Activated CD4-positive, alpha-beta memory T cell treated with anti-CD3 and anti-CD28 coated beads, Interleukin-2, amount 10 ng/mL, durations not matched to agents 7 days and 5 days (primary cell): ENCODE data around the gene APC. TPM values are rescaled to one million over a fixed set of nuclear protein-coding genes. Genes with fewer than 3 reads are reported as not detected.

Source experiments
- CTCF ChIA-PET: fragments of 350-600 bp; sonication (Branson Sonifier 250); formaldehyde crosslinking; loops from one replicate; lab custom pipeline; 2021; ENCODE audit warnings: antibody characterized with exemption, inconsistent platforms; lab: Charles Lee
- POLR2A ChIA-PET: fragments of 350-600 bp; sonication (Branson Sonifier 250); formaldehyde crosslinking; loops from one replicate; lab custom pipeline; 2021; ENCODE audit warnings: antibody characterized with exemption; lab: Charles Lee
- DNase-seq: peaks from one replicate; pipeline ENCODE4 v3.0.0-alpha.2; 2020
- H3K27ac Mint-ChIP-seq: one replicate; pipeline ENCODE4 v1.8.0; 2021; ENCODE audit warnings: mild to moderate bottlenecking, mixed read lengths
- H3K27me3 Mint-ChIP-seq: one replicate; pipeline ENCODE4 v1.8.0; 2021; ENCODE audit warnings: mixed read lengths
- H3K36me3 Mint-ChIP-seq: one replicate; pipeline ENCODE4 v1.8.0; 2021; ENCODE audit warnings: low read depth, mixed read lengths
- H3K4me1 Mint-ChIP-seq: one replicate; pipeline ENCODE4 v1.8.0; 2021; ENCODE audit warnings: mixed read lengths
- H3K4me3 Mint-ChIP-seq: one replicate; pipeline ENCODE4 v1.8.0; 2021; ENCODE audit warnings: mild to moderate bottlenecking, mixed read lengths
- H3K9me3 Mint-ChIP-seq: one replicate; pipeline ENCODE4 v1.8.0; 2021; ENCODE audit warnings: mixed read lengths
- total RNA-seq, 2 experiments: library from RNA; stranded (reverse); gene quantifications; one replicate each; pipeline ENCODE4 v1.2.3, GENCODE V29; 2021

Gene APC
- 10 to 100 TPM; 21.7 to 21.9 TPM for total RNA-seq

- Mint-ChIP-seq H3K27me3 (no peaks in the 10 kb centered on the region), H3K27ac (peak within 1 kb of the TSS; percentile 58), H3K36me3 (peaks cover 5% of the 10 kb centered on the region), H3K9me3 (no peaks in the 10 kb centered on the region), H3K4me1 (peaks cover 12% of the 10 kb centered on the region), H3K4me3 (peak within 1 kb of the TSS; percentile 87)
- DNase-seq: peak; percentile 84
- POLR2A ChIA-PET: interaction anchor here (1.7 to 1.9 kb wide), 2 partner anchors 30 to 123 kb away, joined by 5 to 7 read pairs; partner anchors contain the start of gene SRP19
- CTCF ChIA-PET: interaction anchor here (0.8 to 2.0 kb wide), 6 partner anchors 13 to 358 kb away, joined by 3 to 7 read pairs (median 4); no protein-coding TSS in a partner anchor
These were observed at the start of gene APC for GRCh38 chr5:112737463-112738190. Gene APC (plus strand): TSS chr5:112737885. CDS start chr5:112754891, 17,006 bp downstream.

GRCh38 chr5:112689155-112689909, 48.4 kb upstream of the APC start:
- peaks cover 47% of the 10 kb centered on the region for H3K27me3 Mint-ChIP-seq

GRCh38 chr5:112690605-112691338, 46.9 kb upstream of the APC start:
- peaks cover 8% of the 10 kb centered on the region for H3K4me1 Mint-ChIP-seq
- DNase-seq: no peak
- H3K9me3 Mint-ChIP-seq: no peaks in the 10 kb centered on the region
- H3K36me3 Mint-ChIP-seq: no peaks in the 10 kb centered on the region
- no peak overlapping the region for H3K4me3 Mint-ChIP-seq
- ChIA-PET CTCF (interaction anchor here (5.1 kb wide), 1 partner anchor 68 kb away, joined by 43 read pairs; no protein-coding TSS in a partner anchor), POLR2A (no interaction called here)
- H3K27me3 Mint-ChIP-seq: peaks cover 48% of the 10 kb centered on the region
- H3K27ac Mint-ChIP-seq: no peak overlapping the region

More at GRCh38 chr5:112689155-112689909, 48.4 kb upstream of the APC start:
- H3K36me3 Mint-ChIP-seq: no peaks in the 10 kb centered on the region
- no peak for DNase-seq
- H3K4me3 Mint-ChIP-seq: no peak overlapping the region
- no peaks in the 10 kb centered on the region for H3K9me3 Mint-ChIP-seq
- H3K4me1 Mint-ChIP-seq: peaks cover 7% of the 10 kb centered on the region
- CTCF ChIA-PET: interaction anchor here (1.2 to 1.3 kb wide), 2 partner anchors 68 to 159 kb away, joined by 3 to 5 read pairs; no protein-coding TSS in a partner anchor
- POLR2A ChIA-PET: no interaction called here
- H3K27ac Mint-ChIP-seq: no peak overlapping the region

- CTCF ChIA-PET: interaction anchor here (0.8 to 5.1 kb wide), 6 partner anchors 7 to 288 kb away, joined by 3 to 43 read pairs (median 3); no protein-coding TSS in a partner anchor
- H3K4me1 Mint-ChIP-seq: peaks cover 8% of the 10 kb centered on the region
- H3K27ac Mint-ChIP-seq: no peak overlapping the region
- peaks cover 48% of the 10 kb centered on the region for H3K27me3 Mint-ChIP-seq
- no peaks in the 10 kb centered on the region for H3K36me3 Mint-ChIP-seq
- H3K4me3 Mint-ChIP-seq: no peak overlapping the region
- no peak for DNase-seq
- H3K9me3 Mint-ChIP-seq: no peaks in the 10 kb centered on the region
- POLR2A ChIA-PET: no interaction called here
These were observed 46.4 kb upstream of the APC start for GRCh38 chr5:112691339-112691680.

- ChIA-PET POLR2A (no interaction called here), CTCF (interaction anchor here (0.7 to 5.1 kb wide), 8 partner anchors 8 to 287 kb away, joined by 3 to 43 read pairs (median 4); partner anchors contain the start of gene DCP2)
- no peaks in the 10 kb centered on the region for H3K9me3 Mint-ChIP-seq
- no peaks in the 10 kb centered on the region for H3K36me3 Mint-ChIP-seq
- no peak overlapping the region for H3K27ac Mint-ChIP-seq
- peaks cover 8% of the 10 kb centered on the region for H3K4me1 Mint-ChIP-seq
- peak; percentile 27 for DNase-seq
- H3K27me3 Mint-ChIP-seq: peaks cover 48% of the 10 kb centered on the region
- no peak overlapping the region for H3K4me3 Mint-ChIP-seq
These were observed 45.9 kb upstream of the APC start for GRCh38 chr5:112691758-112692157.

GRCh38 chr5:112692472-112692871, 45.2 kb upstream of the APC start:
- Mint-ChIP-seq H3K27ac (no peak overlapping the region), H3K27me3 (peaks cover 50% of the 10 kb centered on the region), H3K36me3 (no peaks in the 10 kb centered on the region), H3K4me1 (peaks cover 8% of the 10 kb centered on the region), H3K9me3 (no peaks in the 10 kb centered on the region), H3K4me3 (no peak overlapping the region)
- ChIA-PET POLR2A (interaction anchor here (1.0 kb wide), 1 partner anchor 15 kb away, joined by 3 read pairs; no protein-coding TSS in a partner anchor), CTCF (interaction anchor here (0.6 to 5.1 kb wide), 5 partner anchors 9 to 266 kb away, joined by 3 to 43 read pairs (median 4); no protein-coding TSS in a partner anchor)
- DNase-seq: no peak

GRCh38 chr5:112693301-112693700, 44.4 kb upstream of the APC start:
- ChIA-PET CTCF (interaction anchor here (0.6 to 5.1 kb wide), 2 partner anchors 65 to 266 kb away, joined by 3 to 43 read pairs; no protein-coding TSS in a partner anchor), POLR2A (interaction anchor here (1.0 kb wide), 1 partner anchor 15 kb away, joined by 3 read pairs; no protein-coding TSS in a partner anchor)
- H3K27me3 Mint-ChIP-seq: peaks cover 52% of the 10 kb centered on the region

GRCh38 chr5:112694853-112695709, 42.6 kb upstream of the APC start:
- CTCF ChIA-PET: interaction anchor here (1.2 to 5.1 kb wide), 3 partner anchors 63 to 301 kb away, joined by 3 to 43 read pairs (median 6); no protein-coding TSS in a partner anchor
- H3K27me3 Mint-ChIP-seq: peaks cover 54% of the 10 kb centered on the region

More at GRCh38 chr5:112693301-112693700, 44.4 kb upstream of the APC start:
- Mint-ChIP-seq H3K4me3 (no peak overlapping the region), H3K4me1 (peaks cover 8% of the 10 kb centered on the region), H3K36me3 (no peaks in the 10 kb centered on the region), H3K9me3 (no peaks in the 10 kb centered on the region), H3K27ac (no peak overlapping the region)
- DNase-seq: no peak

GRCh38 chr5:112696786-112697185, 40.9 kb upstream of the APC start:
- Mint-ChIP-seq H3K27ac (no peak overlapping the region), H3K9me3 (no peaks in the 10 kb centered on the region), H3K4me3 (no peak overlapping the region), H3K36me3 (no peaks in the 10 kb centered on the region), H3K4me1 (peaks cover 7% of the 10 kb centered on the region), H3K27me3 (peaks cover 49% of the 10 kb centered on the region)
- DNase-seq: no peak
- CTCF ChIA-PET: interaction anchor here (0.5 kb wide), 1 partner anchor 67 kb away, joined by 3 read pairs; no protein-coding TSS in a partner anchor
- POLR2A ChIA-PET: no interaction called here

More at GRCh38 chr5:112694853-112695709, 42.6 kb upstream of the APC start:
- POLR2A ChIA-PET: interaction anchor here (1.2 kb wide), 1 partner anchor 166 kb away, joined by 3 read pairs; the partner anchor contains the start of gene SRP19
- DNase-seq: no peak
- Mint-ChIP-seq H3K27ac (no peak overlapping the region), H3K36me3 (no peaks in the 10 kb centered on the region), H3K4me3 (no peak overlapping the region), H3K9me3 (no peaks in the 10 kb centered on the region), H3K4me1 (peaks cover 8% of the 10 kb centered on the region)

GRCh38 chr5:112697322-112697721, 40.4 kb upstream of the APC start:
- Mint-ChIP-seq H3K4me3 (no peak overlapping the region), H3K9me3 (no peaks in the 10 kb centered on the region), H3K27ac (no peak overlapping the region), H3K36me3 (no peaks in the 10 kb centered on the region), H3K27me3 (peaks cover 47% of the 10 kb centered on the region), H3K4me1 (peaks cover 5% of the 10 kb centered on the region)
- CTCF ChIA-PET: no interaction called here
- POLR2A ChIA-PET: no interaction called here
- no peak for DNase-seq

GRCh38 chr5:112697833-112698232, 39.9 kb upstream of the APC start:
- no peak for DNase-seq
- Mint-ChIP-seq H3K9me3 (no peaks in the 10 kb centered on the region), H3K4me1 (peaks cover 1% of the 10 kb centered on the region), H3K4me3 (no peak overlapping the region), H3K36me3 (no peaks in the 10 kb centered on the region), H3K27ac (no peak overlapping the region), H3K27me3 (peaks cover 43% of the 10 kb centered on the region)
- ChIA-PET CTCF (interaction anchor here (0.7 to 0.8 kb wide), 2 partner anchors 12 to 32 kb away, joined by 3 read pairs; no protein-coding TSS in a partner anchor), POLR2A (no interaction called here)
